Activated T-helper 2 cell treated with anti-CD3 and anti-CD28 coated beads, Interferon-gamma antibody, Interleukin-2, Interleukin-4, amounts not matched to agents 10 μg/mL and 5 μg/mL and 100 μg/mL, durations not matched to agents 14 hours and 24 hours and 36 hours (primary cell): ENCODE measurements around the gene PGLYRP1. TPM values are rescaled to one million over a fixed set of nuclear protein-coding genes. Genes with fewer than 3 reads are reported as not detected.

Experiments
- DNase-seq: peaks from one replicate; pipeline ENCODE4 v3.0.0; 2021; ENCODE audit warnings: low spot score
- H3K27ac Mint-ChIP-seq: one replicate; pipeline ENCODE4 v1.8.0; 2021; ENCODE audit warnings: mixed read lengths
- H3K27me3 Mint-ChIP-seq: one replicate; pipeline ENCODE4 v1.8.0; 2021; ENCODE audit warnings: low read depth, mixed read lengths
- H3K36me3 Mint-ChIP-seq: one replicate; pipeline ENCODE4 v1.8.0; 2021; ENCODE audit warnings: low read depth, mixed read lengths
- H3K4me1 Mint-ChIP-seq: one replicate; pipeline ENCODE4 v1.8.0; 2021; ENCODE audit warnings: low read depth, mixed read lengths
- H3K4me3 Mint-ChIP-seq: one replicate; pipeline ENCODE4 v1.8.0; 2021; ENCODE audit warnings: low read depth, mild to moderate bottlenecking, moderate library complexity, mixed read lengths
- H3K9me3 Mint-ChIP-seq: one replicate; pipeline ENCODE4 v1.8.0; 2021; ENCODE audit warnings: mixed read lengths
- intact Hi-C: fragments of 100-400 bp; cut with micrococcal nuclease; formaldehyde crosslinking; loops from one replicate; pipeline ENCODE4 v1.15.1; 2023
- total RNA-seq: library from RNA; stranded (reverse); gene quantifications from 2 replicates; pipeline ENCODE4 v1.2.3, GENCODE V29; 2022

PGLYRP1 gene
- total RNA-seq, 1 donor from 2014 or later = not detected

GRCh38 chr19:46014534-46014933 is 8.3 kb downstream of the PGLYRP1 start:
- Mint-ChIP-seq H3K27me3 (peaks cover 14% of the 10 kb centered on the region), H3K4me1 (peaks cover 15% of the 10 kb centered on the region)

GRCh38 chr19:46009530-46010510 is 13.0 kb downstream of the PGLYRP1 start:
- intact Hi-C loops = no loop called here
- no peak overlapping the region for H3K27ac Mint-ChIP-seq

More at GRCh38 chr19:46014534-46014933, 8.3 kb downstream of the PGLYRP1 start:
- no peak for DNase-seq
- H3K36me3 Mint-ChIP-seq = peaks cover 22% of the 10 kb centered on the region
- H3K27ac Mint-ChIP-seq = no peak overlapping the region
- intact Hi-C loops = no loop called here
- no peaks in the 10 kb centered on the region for H3K9me3 Mint-ChIP-seq
- peak overlapping the region; percentile 55 for H3K4me3 Mint-ChIP-seq

GRCh38 chr19:46006411-46006810 is 16.4 kb downstream of the PGLYRP1 start:
- Mint-ChIP-seq H3K4me3 (no peak overlapping the region), H3K27ac (no peak overlapping the region), H3K4me1 (peaks cover 3% of the 10 kb centered on the region), H3K9me3 (no peaks in the 10 kb centered on the region), H3K27me3 (no peaks in the 10 kb centered on the region), H3K36me3 (peaks cover 21% of the 10 kb centered on the region)
- DNase-seq = no peak
- intact Hi-C loops = no loop called here

More at GRCh38 chr19:46009530-46010510, 13.0 kb downstream of the PGLYRP1 start:
- Mint-ChIP-seq H3K9me3 (no peaks in the 10 kb centered on the region), H3K4me3 (no peak overlapping the region), H3K27me3 (peaks cover 5% of the 10 kb centered on the region), H3K4me1 (peaks cover 3% of the 10 kb centered on the region), H3K36me3 (peaks cover 25% of the 10 kb centered on the region)
- DNase-seq = peak; percentile 55

- Mint-ChIP-seq H3K4me3 (no peak overlapping the region), H3K4me1 (peaks cover 20% of the 10 kb centered on the region), H3K27me3 (no peaks in the 10 kb centered on the region), H3K9me3 (no peaks in the 10 kb centered on the region), H3K36me3 (peaks cover 13% of the 10 kb centered on the region), H3K27ac (no peak overlapping the region)
- intact Hi-C loops = no loop called here
- DNase-seq = no peak
These were observed 20.1 kb downstream of the PGLYRP1 start for GRCh38 chr19:46002678-46003275.

GRCh38 chr19:46000491-46001246 is 22.2 kb downstream of the PGLYRP1 start:
- DNase-seq = peak; percentile 53
- Mint-ChIP-seq H3K27ac (no peak overlapping the region), H3K27me3 (no peaks in the 10 kb centered on the region), H3K4me1 (peaks cover 20% of the 10 kb centered on the region), H3K9me3 (no peaks in the 10 kb centered on the region), H3K36me3 (peaks cover 11% of the 10 kb centered on the region), H3K4me3 (peak overlapping the region; percentile 66)
- intact Hi-C loops = no loop called here

GRCh38 chr19:45999653-46000121 is 23.2 kb downstream of the PGLYRP1 start:
- H3K4me3 Mint-ChIP-seq = peak overlapping the region; percentile 48
- no peak for DNase-seq
- intact Hi-C loops = loop anchor here (5.0 kb wide), 1 partner anchor 97 kb away; the partner anchor contains the start of gene MYPOP
- peaks cover 7% of the 10 kb centered on the region for H3K36me3 Mint-ChIP-seq
- H3K4me1 Mint-ChIP-seq = peaks cover 20% of the 10 kb centered on the region
- H3K27ac Mint-ChIP-seq = no peak overlapping the region
- no peaks in the 10 kb centered on the region for H3K9me3 Mint-ChIP-seq
- H3K27me3 Mint-ChIP-seq = no peaks in the 10 kb centered on the region

GRCh38 chr19:45998834-45999233 is 24.0 kb downstream of the PGLYRP1 start:
- Mint-ChIP-seq H3K4me1 (peaks cover 20% of the 10 kb centered on the region), H3K27ac (no peak overlapping the region), H3K36me3 (peaks cover 7% of the 10 kb centered on the region), H3K9me3 (no peaks in the 10 kb centered on the region), H3K27me3 (no peaks in the 10 kb centered on the region), H3K4me3 (no peak overlapping the region)
- no peak for DNase-seq
- intact Hi-C loops = loop anchor here (5.0 kb wide), 1 partner anchor 97 kb away; the partner anchor contains the start of gene MYPOP

- Mint-ChIP-seq H3K4me3 (no peak overlapping the region), H3K4me1 (peaks cover 20% of the 10 kb centered on the region)
- intact Hi-C loops = loop anchor here (5.0 kb wide), 1 partner anchor 95 kb away; the partner anchor contains the start of gene MYPOP
These were observed 25.9 kb downstream of the PGLYRP1 start for GRCh38 chr19:45996933-45997332.

GRCh38 chr19:45995715-45996385 is 27.0 kb downstream of the PGLYRP1 start:
- Mint-ChIP-seq H3K4me1 (peaks cover 19% of the 10 kb centered on the region), H3K27me3 (no peaks in the 10 kb centered on the region), H3K36me3 (peaks cover 7% of the 10 kb centered on the region), H3K9me3 (no peaks in the 10 kb centered on the region), H3K4me3 (no peak overlapping the region), H3K27ac (peak overlapping the region; percentile 29)
- intact Hi-C loops = loop anchor here (1.0 to 5.0 kb wide), 3 partner anchors 94 to 132 kb away; partner anchors contain the start of genes FOXA3, IRF2BP1 and MYPOP
- DNase-seq = no peak

More at GRCh38 chr19:45996933-45997332, 25.9 kb downstream of the PGLYRP1 start:
- Mint-ChIP-seq H3K36me3 (peaks cover 7% of the 10 kb centered on the region), H3K27me3 (no peaks in the 10 kb centered on the region), H3K27ac (no peak overlapping the region), H3K9me3 (no peaks in the 10 kb centered on the region)
- DNase-seq = no peak

GRCh38 chr19:45994998-45995714 is 27.7 kb downstream of the PGLYRP1 start, which contains the start of gene CCDC61:
Gene CCDC61, plus strand, starts transcription at chr19:45995467. Its CDS starts 7,552 bp downstream, at chr19:46003019.
- DNase-seq = peak; percentile 96
- H3K4me3 Mint-ChIP-seq = no peak within 1 kb of the TSS
- peak within 1 kb of the TSS; percentile 29 for H3K27ac Mint-ChIP-seq
- H3K9me3 Mint-ChIP-seq = no peaks in the 10 kb centered on the region
- H3K36me3 Mint-ChIP-seq = peaks cover 7% of the 10 kb centered on the region
- intact Hi-C loops = loop anchor here (1.0 to 5.0 kb wide), 3 partner anchors 93 to 131 kb away; partner anchors contain the start of genes FOXA3, IRF2BP1 and MYPOP
- H3K27me3 Mint-ChIP-seq = peaks cover 5% of the 10 kb centered on the region
- H3K4me1 Mint-ChIP-seq = peaks cover 12% of the 10 kb centered on the region

- Mint-ChIP-seq H3K36me3 (peaks cover 7% of the 10 kb centered on the region), H3K9me3 (no peaks in the 10 kb centered on the region), H3K27ac (no peak overlapping the region), H3K27me3 (peaks cover 9% of the 10 kb centered on the region), H3K4me1 (peaks cover 7% of the 10 kb centered on the region), H3K4me3 (no peak overlapping the region)
- intact Hi-C loops = no loop called here
- no peak for DNase-seq
These were observed 28.3 kb downstream of the PGLYRP1 start for GRCh38 chr19:45994456-45994997.
